Mammary epithelial cell (primary cell): Measurements from ENCODE around the gene HYDIN.
A peak's percentile ranks its signal among the peaks of the same experiment; 100 is the strongest.

Source experiments
- EZH2 ChIP-seq: IDR thresholded peaks from 2 replicates; pipeline ENCODE4 v1.6.1; 2012; ENCODE audit warnings: low read length, inconsistent platforms, borderline replicate concordance
- TF ChIP-seq, protein P1 (sequence below), 2 donors: IDR thresholded peaks in 1 of 2; conservative IDR thresholded peaks in 1 of 2; 2 replicates each; pipeline ENCODE4 v1.5.1; 2011 to 2012; ENCODE audit warnings: inconsistent platforms in 2 of 2, low read length in 2 of 2, mild to moderate bottlenecking in 2 of 2, control low read depth in 1 of 2, low read depth in 1 of 2; ENCODE audit not compliant: insufficient read depth in 1 of 2; ENCODE audit errors: extremely low read depth in 1 of 2

- TF ChIP-seq, protein P1, sequence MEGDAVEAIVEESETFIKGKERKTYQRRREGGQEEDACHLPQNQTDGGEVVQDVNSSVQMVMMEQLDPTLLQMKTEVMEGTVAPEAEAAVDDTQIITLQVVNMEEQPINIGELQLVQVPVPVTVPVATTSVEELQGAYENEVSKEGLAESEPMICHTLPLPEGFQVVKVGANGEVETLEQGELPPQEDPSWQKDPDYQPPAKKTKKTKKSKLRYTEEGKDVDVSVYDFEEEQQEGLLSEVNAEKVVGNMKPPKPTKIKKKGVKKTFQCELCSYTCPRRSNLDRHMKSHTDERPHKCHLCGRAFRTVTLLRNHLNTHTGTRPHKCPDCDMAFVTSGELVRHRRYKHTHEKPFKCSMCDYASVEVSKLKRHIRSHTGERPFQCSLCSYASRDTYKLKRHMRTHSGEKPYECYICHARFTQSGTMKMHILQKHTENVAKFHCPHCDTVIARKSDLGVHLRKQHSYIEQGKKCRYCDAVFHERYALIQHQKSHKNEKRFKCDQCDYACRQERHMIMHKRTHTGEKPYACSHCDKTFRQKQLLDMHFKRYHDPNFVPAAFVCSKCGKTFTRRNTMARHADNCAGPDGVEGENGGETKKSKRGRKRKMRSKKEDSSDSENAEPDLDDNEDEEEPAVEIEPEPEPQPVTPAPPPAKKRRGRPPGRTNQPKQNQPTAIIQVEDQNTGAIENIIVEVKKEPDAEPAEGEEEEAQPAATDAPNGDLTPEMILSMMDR (conservative IDR thresholded peaks at IDR 0.05 in 1 of 2, IDR thresholded peaks at IDR 0.05 in 1 of 2; ENCODE audit: extremely low read depth in 1 of 2, insufficient read depth in 1 of 2, low read depth in 1 of 2, low read length in 2 of 2) = peak in 1 of 2 donors; percentile 22
- TF ChIP-seq EZH2 = no peak
Observed at GRCh38 chr16:70769761-70770160, 460.8 kb downstream of the HYDIN start.
